Adrenal gland (tissue), 12 donors: ENCODE measurements around the gene C10orf120. TPM values are rescaled to one million over a fixed set of nuclear protein-coding genes. Genes with fewer than 3 reads are reported as not detected.

Source experiments
- polyA plus RNA-seq, 3 donors: library from polyadenylated mRNA; stranded (reverse); fragments of 200-250 nt in 2 of 3; fragments of 350-450 nt in 1 of 3; fragmentation: Illumina TruSeq in 1 of 3; extraction: RNeasy Lipid Tissue Mini Kit (QIAGEN cat#74804) in 1 of 3; gene quantifications; one replicate each; pipeline ENCODE4 v1.2.3, GENCODE V29; 2013 to 2014
- total RNA-seq, 9 donors: library from RNA; depleted of rRNA in 4 of 9; stranded (reverse); fragments of >200 nt in 4 of 9; fragments of 120-200 nt in 1 of 9; fragmentation: NEBNext Ultra II Directional in 1 of 9; extraction: Animal tissue kit (Norgen Biotek cat#: 25700) in 1 of 9; gene quantifications; one replicate each; pipeline versions ENCODE4 v1.1.0 to v1.2.4, GENCODE V29; 2013 to 2023
- donor health status: healthy with polysubstance abuse.
- donor health status: Bipolar disorder and iron deficiency.
- donor health status: DM: yes; HTN: yes; CAD: no.
- donor health status: DM: no; HTN: no; CAD: no.
- donor health status: DM: no; HTN: no; CAD: no.
- donor health status: DM: yes; HTN: yes; CAD: no.

C10orf120 gene
- total and polyA plus RNA-seq, 12 donors: not detected

Other genes with a start within 250 kb of the C10orf120 start
- gene ARMS2, start 245.2 kb downstream of the C10orf120 start, total RNA-seq: not detected
- gene ARMS2, start 245.2 kb downstream of the C10orf120 start, polyA plus RNA-seq: under 1 TPM in 1 of 3 donors, not detected in 2; 0.13 TPM
- gene HTRA1, start 238.3 kb downstream of the C10orf120 start, total RNA-seq: 100 to 1,000 TPM in 4 of 9 donors, 10 to 100 TPM in 4, 1 to 10 TPM in 1; 8.5 to 167 (median 82.4) TPM
- gene HTRA1, start 238.3 kb downstream of the C10orf120 start, polyA plus RNA-seq: 10 to 100 TPM; 54.1 to 84.4 (median 73.5) TPM
- gene DMBT1, start 139.1 kb downstream of the C10orf120 start, total RNA-seq: under 1 TPM in 3 of 9 donors, not detected in 6; under 0.01 to 0.22 (median 0.15) TPM
- under 1 TPM in 2 of 3 donors, not detected in 1; 0.07 to 0.32 TPM for gene DMBT1, start 139.1 kb downstream of the C10orf120 start, polyA plus RNA-seq
- gene CUZD1, start 146.0 kb upstream of the C10orf120 start, total RNA-seq: 1 to 10 TPM in 2 of 9 donors, under 1 TPM in 4, not detected in 3; 0.14 to 1.7 (median 0.51) TPM
- 1 to 10 TPM in 2 of 3 donors, under 1 TPM in 1; 0.26 to 2.2 (median 1.5) TPM for gene CUZD1, start 146.0 kb upstream of the C10orf120 start, polyA plus RNA-seq
- 1 to 10 TPM in 6 of 9 donors, under 1 TPM in 2, not detected in 1; 0.77 to 4.1 (median 1.7) TPM for gene FAM24B, start 179.7 kb upstream of the C10orf120 start, total RNA-seq
- 1 to 10 TPM; 2.0 to 4.0 (median 3.1) TPM for gene FAM24B, start 179.7 kb upstream of the C10orf120 start, polyA plus RNA-seq
- gene FAM24A, start 210.8 kb upstream of the C10orf120 start, total RNA-seq: not detected
- gene FAM24A, start 210.8 kb upstream of the C10orf120 start, polyA plus RNA-seq: not detected